GM21515 (cell line): ENCODE results near the gene MICAL3.

ENCODE experiments used
- ATAC-seq: cut with Tn5 transposase; IDR thresholded peaks from one replicate; pipeline ENCODE4 v1.9.1; 2021; ENCODE audit not compliant: unreplicated experiment

MICAL3 gene

GRCh38 chr22:17847360-17848078 is 176.8 kb downstream of the MICAL3 start:
- no peak for ATAC-seq

DNA sequence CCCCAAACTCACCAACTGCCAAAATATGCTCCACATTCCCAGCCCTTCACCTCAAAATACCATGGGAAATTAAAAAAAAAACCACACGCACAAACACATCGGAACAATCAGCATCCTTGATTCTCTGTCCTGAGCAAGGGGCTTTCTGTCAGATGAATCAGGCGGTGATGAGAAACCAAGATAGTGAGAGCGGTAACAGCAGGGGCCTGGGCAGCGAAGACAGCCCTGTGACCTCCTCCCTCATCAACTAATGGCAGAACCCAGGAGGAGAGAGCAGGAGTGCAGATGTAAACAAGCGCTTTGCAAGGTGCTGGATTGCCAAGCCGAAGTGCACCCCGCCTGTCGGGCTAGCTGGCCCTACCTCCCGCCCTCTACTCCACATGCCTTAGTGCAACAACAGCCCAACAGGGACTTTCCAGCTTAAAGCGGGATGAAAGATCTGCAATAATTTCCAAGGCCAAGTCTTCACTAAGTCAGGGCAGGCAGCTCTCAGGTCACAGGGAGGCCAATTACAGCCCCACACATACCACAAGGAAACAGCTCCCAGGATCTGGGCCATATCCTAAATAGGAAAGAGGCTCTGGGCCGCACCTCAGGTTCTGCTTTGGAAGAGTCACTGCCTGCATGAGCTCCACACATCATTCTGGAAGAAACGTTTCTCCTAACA is 177.9 kb downstream of the MICAL3 start:
- ATAC-seq: no peak

GRCh38 chr22:17845790-17846189 is 178.6 kb downstream of the MICAL3 start:
- no peak for ATAC-seq

DNA sequence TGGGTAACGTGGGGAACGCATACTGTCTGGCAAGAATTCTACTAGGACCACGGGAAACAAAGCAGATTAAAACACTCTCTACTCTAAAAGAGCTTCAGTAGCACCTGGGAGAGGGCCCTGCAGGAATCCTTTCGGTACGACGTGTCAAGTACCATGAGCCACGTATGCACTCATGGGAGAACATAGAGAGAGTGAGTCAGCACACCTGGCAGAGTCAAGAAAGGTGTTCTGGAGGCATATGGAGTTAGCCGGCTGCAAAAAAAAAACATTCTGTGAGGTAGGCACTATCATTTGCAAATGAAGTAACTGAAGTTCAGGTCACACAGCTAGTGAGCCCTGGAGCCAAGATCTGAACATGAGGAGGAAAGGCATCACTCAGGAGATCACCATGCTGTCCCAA is 179.0 kb downstream of the MICAL3 start:
- no peak for ATAC-seq

DNA sequence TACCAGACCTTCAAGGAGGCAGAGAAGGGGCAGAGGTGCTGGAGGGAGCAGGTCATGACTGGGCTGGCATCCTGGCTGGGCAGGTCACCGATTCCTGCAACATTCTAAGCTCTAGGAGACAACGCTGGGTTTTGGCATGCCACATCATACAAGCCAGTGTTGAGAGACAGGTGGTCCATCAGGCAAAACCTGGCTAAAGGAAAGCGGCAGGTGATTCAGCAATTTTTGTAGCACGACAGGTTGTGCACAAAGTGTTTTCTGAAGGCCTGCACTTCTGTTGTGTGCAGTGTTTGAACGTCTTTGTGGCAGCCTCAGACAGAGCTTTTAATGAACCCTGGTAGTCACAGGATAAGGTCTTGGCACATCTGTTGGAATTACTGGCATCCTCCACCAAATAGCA is 180.2 kb downstream of the MICAL3 start:
- no peak for ATAC-seq

DNA sequence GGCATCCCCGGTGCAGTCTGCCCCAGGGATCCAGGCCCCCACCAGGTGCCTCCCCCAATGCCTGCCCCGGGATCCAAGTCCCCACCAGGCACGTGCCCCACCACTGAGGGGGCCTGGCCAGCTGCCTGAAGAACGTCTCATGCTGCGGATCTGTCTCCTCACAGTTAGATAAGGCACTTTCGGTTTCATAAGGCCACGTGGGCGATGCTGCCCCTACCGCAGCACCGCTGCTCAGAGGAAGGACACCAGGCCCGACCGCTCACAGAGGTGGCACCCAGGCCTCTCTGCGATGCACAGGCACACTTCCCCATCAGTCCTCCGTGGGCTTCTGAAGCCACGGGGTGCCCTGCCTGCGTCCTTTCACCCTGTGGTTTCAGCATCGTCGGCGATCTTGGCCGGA is 182.0 kb downstream of the MICAL3 start:
- no peak for ATAC-seq

- no peak for ATAC-seq
Observed at GRCh38 chr22:17841836-17842235, 182.5 kb downstream of the MICAL3 start.

GRCh38 chr22:17838180-17838865 is 186.0 kb downstream of the MICAL3 start:
- ATAC-seq: no peak

DNA sequence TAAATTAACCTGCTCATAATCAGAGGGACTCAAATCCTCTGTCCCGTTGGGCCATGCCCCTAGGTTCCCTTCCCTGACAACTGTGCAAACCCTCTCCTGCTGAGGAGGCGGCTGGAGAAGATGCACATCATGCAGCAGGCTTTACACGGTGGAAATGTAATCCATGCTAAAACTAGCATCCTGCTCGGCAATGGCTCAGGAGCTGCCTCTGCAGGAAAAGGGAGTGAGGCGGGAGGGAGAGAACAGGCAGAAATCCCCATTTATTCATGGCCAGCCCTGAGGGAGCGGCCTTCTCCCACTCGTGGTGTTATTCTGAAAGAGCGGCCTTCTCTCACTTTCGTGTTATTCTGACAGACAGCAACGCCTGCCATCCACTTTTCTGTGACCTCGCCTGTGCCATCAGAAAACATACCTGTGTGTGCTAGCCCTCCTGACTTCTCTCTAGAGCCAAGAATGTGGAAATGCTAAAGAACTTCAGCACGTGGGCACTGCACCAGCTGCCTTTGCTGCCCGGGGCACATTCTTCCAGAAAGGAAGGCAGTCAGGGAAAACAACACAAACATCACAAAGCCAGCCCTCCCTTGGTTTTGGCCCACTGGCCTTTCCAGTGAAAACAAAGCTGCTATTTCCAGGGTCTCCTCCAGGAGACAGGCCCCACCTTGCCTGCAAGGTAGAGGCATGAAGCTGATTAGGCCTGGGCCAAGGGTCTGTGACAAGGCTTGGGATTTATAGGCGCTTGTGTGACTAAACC is 187.2 kb downstream of the MICAL3 start:
- ATAC-seq: no peak

- ATAC-seq: no peak
Observed at GRCh38 chr22:17835256-17835655, 189.1 kb downstream of the MICAL3 start.

GRCh38 chr22:17833489-17833888 is 190.9 kb downstream of the MICAL3 start:
- ATAC-seq: no peak

DNA sequence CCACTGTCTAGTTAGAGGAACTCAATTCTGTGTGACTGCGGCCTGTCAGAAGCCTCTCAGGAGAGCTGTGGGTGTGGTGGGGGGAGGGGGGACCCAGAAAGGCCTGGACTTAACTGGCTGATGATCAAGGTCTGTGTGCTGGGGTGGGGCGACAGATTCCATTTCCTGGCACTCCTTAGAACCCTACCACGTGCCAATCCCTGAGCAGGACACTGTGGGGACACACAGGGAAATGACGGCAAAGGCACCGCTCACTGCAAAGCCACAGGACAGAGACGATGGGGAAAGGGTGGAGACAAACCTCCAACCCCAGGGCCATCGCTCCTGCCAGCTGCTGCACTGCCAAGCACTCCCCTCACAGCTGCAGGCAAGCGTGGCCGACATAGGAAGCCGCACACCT is 191.7 kb downstream of the MICAL3 start:
- no peak for ATAC-seq

GRCh38 chr22:17831501-17832251 is 192.7 kb downstream of the MICAL3 start:
- no peak for ATAC-seq

DNA sequence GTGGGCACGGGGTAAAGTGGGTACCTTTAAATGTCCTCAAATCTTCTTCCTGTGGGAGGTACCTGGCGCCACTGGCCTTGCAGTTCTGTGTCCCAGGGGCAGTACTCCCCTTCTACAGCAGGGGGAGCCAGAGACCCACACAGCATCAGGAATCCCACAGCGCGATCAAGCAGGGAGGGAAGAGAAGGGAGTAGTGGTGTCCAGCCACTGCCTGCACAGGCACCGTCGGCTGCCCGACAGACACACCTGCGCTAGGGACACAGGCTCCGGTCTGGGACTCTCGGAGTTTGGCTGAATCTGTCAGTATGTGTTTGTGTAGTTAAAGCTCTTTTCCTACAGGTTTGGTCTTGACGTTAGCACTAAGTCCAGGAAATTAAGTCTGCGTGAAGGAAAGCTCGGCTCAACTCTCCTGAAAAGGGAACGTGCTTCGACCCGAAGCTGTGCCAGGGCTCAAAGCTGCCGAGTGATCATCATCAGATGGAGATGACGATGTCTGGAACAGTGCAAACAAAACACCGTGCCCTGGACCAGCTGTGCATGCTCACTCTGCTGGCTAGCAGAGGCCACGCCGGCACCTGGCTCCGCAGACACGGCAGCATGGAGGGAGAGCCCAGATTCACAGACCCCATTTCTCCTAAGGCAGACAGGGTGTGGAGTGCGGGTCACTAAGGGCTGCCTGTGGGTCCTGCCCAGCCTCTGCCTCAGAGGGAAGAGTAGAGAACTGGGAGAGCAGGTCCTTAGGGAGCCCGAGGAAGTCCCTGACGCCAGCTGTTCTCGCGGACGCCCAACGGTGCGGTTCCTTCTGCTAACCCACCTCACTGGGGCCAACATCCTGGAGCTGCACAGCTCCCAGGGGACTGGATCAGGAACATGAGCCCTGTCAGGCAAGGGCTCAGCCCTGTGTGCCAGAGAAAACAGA is 194.1 kb downstream of the MICAL3 start:
- peak; percentile 70 for ATAC-seq

- no peak for ATAC-seq
Observed at GRCh38 chr22:17829695-17830042, 194.7 kb downstream of the MICAL3 start.

- no peak for ATAC-seq
Observed at GRCh38 chr22:17828502-17829080, 195.8 kb downstream of the MICAL3 start.

DNA sequence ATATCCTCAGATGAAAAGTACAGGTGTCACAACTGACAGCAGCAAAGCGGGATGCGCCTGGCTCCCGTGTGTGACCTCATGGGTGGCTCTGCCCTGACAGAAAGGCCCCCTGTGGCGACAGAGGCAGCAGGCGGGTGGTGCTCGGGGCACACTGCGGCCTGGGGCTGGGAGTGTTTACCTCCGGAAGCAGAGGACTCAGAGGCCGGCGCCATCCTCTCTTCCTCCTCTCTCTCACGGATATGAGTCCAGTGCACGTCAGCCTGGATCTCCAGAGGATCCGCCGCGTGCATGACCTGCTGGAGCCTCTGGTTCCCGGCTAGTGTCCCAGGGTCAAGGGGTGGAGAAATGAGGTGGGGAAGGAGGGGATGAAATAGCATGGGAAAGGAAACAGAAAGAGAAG is 196.9 kb downstream of the MICAL3 start:
- no peak for ATAC-seq

DNA sequence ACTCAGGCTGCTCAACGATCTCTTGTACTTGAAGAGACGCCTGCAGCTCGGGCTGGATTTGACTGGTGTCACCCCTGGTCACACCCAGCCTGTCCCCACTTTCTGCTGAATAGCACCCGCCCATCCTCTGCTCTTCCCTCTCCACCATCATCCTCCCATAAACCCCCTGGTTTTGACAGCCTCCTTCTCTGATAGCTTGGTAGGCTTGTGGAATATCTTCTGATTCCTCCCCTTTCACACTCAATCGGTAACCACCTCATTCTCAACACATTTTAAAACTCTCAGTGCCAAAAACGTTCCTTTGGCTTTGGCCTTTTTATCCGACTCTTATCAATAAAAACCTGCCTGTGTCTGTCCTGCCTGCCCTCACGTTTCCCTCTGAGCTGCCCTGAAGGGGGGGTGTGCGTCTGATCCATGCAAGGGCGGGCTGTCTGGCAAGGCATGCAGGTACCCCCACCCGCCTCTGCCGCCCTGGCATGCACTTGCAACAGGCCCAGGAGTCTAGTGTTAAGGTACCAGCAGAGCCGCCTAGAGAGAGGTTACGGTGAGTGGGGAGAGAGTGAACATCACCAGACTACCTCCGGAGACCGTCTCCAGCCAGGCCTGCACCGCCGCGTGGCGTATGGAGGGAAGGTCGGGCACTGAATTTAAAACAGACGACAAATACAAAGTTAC is 198.3 kb downstream of the MICAL3 start:
- no peak for ATAC-seq

DNA sequence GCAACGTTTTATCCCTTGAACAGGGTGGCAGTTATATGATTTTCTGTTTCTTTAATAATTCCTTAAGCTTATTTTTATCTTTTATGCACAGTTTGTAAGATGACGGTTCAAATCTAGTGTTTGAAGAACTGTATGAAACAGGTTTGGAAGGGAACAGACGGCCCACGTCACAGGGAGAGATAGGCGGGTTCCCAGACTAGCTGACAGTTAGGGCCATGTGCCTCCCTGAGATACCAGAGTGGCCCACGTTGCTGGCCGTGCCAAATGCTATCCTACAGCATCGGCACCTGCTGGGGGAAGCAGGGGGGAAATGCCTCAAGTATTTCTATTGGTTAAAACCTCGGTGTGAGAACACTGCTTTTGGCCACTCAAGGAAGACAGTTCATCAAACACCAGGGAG is 199.9 kb downstream of the MICAL3 start:
- no peak for ATAC-seq
